SH-SY5Y (cell line): ENCODE measurements around the gene RTCB.

Experiments used
- GATA2 ChIP-seq: IDR thresholded peaks from 2 replicates; pipeline ENCODE4 v1.6.1; 2011; ENCODE audit warnings: mild to moderate bottlenecking, low read depth, low read length
- GATA3 ChIP-seq: IDR thresholded peaks from 2 replicates; pipeline ENCODE4 v1.6.1; 2011; ENCODE audit warnings: low read depth, mild to moderate bottlenecking, low read length, moderate library complexity

GRCh38 chr22:32417906-32418305, 5.9 kb upstream of the RTCB start:
- TF ChIP-seq GATA2 (no peak), GATA3 (no peak)
